HepG2 (cell line): ENCODE results near the gene UBE2O. TPM values are rescaled to one million over a fixed set of nuclear protein-coding genes. Genes with fewer than 3 reads are reported as not detected.

Source experiments
- ARNT ChIP-seq: fragments of 450-650 bp; IDR thresholded peaks from 2 replicates; pipeline ENCODE4 v1.6.1; 2017
- BRF2 ChIP-seq: sonication (generic); formaldehyde crosslinking; IDR thresholded peaks from 2 replicates; pipeline ENCODE4 v1.8.1; 2022; ENCODE audit warnings: mild to moderate bottlenecking, missing genetic modification reagents
- DR1 ChIP-seq: sonication (generic); formaldehyde crosslinking; IDR thresholded peaks from 2 replicates; pipeline ENCODE4 v1.8.0; 2021; ENCODE audit warnings: mild to moderate bottlenecking, missing genetic modification reagents, inconsistent platforms
- FOXC1 ChIP-seq: sonication (generic); formaldehyde crosslinking; IDR thresholded peaks from 2 replicates; pipeline ENCODE4 v1.8.0; 2022; ENCODE audit warnings: mild to moderate bottlenecking, missing genetic modification reagents, borderline replicate concordance
- FOXP1 ChIP-seq, 2 experiments: fragments of 450-650 bp in 1 of 2; IDR thresholded peaks; 2 replicates each; pipeline ENCODE4 v1.6.1; 2017 to 2018; ENCODE audit warnings: antibody characterized with exemption in 1 of 2
- PAXIP1 ChIP-seq: sonication (generic); formaldehyde crosslinking; conservative IDR thresholded peaks from 2 replicates; pipeline ENCODE4 v1.4.0; 2020; ENCODE audit warnings: mild to moderate bottlenecking, missing genetic modification reagents, moderate library complexity
- TCF7L2 ChIP-seq: IDR thresholded peaks from 2 replicates; pipeline ENCODE4 v1.6.1; 2011; ENCODE audit warnings: mild to moderate bottlenecking, low read depth, low read length, moderate library complexity
- ZNF337 ChIP-seq: sonication (generic); formaldehyde crosslinking; IDR thresholded peaks from 2 replicates; pipeline ENCODE4 v1.5.1; 2020; ENCODE audit warnings: missing genetic modification reagents, low read depth, mild to moderate bottlenecking, borderline replicate concordance
- ZNF350 ChIP-seq: sonication (generic); formaldehyde crosslinking; IDR thresholded peaks from 2 replicates; pipeline ENCODE4 v1.4.0; 2020; ENCODE audit warnings: mild to moderate bottlenecking, low read depth, missing genetic modification reagents, borderline replicate concordance
- ZNF431 ChIP-seq: sonication (generic); formaldehyde crosslinking; IDR thresholded peaks from 2 replicates; pipeline ENCODE4 v1.9.0; 2022; ENCODE audit warnings: missing genetic modification reagents, low read depth, mild to moderate bottlenecking, borderline replicate concordance
- ZNF556 ChIP-seq: sonication (generic); formaldehyde crosslinking; IDR thresholded peaks from 2 replicates; pipeline ENCODE4 v1.4.0; 2020; ENCODE audit warnings: mild to moderate bottlenecking, missing genetic modification reagents, borderline replicate concordance
- ZNF597 ChIP-seq: sonication (generic); formaldehyde crosslinking; IDR thresholded peaks from 2 replicates; pipeline ENCODE4 v1.5.0; 2020; ENCODE audit warnings: missing genetic modification reagents
- ZNF747 ChIP-seq: sonication (generic); formaldehyde crosslinking; IDR thresholded peaks from 2 replicates; pipeline ENCODE4 v1.8.1; 2023; ENCODE audit warnings: missing genetic modification reagents, mild to moderate bottlenecking, borderline replicate concordance
- ZNF841 ChIP-seq: sonication (generic); formaldehyde crosslinking; IDR thresholded peaks from 2 replicates; pipeline ENCODE4 v1.8.1; 2023; ENCODE audit warnings: missing genetic modification reagents, borderline replicate concordance
- ZSCAN21 ChIP-seq: sonication (generic); formaldehyde crosslinking; IDR thresholded peaks from 2 replicates; pipeline ENCODE4 v1.8.0; 2022; ENCODE audit warnings: mild to moderate bottlenecking, missing genetic modification reagents, moderate library complexity, borderline replicate concordance
- polyA plus RNA-seq, 8 experiments: library from polyadenylated mRNA; depleted of rRNA in 3 of 8; stranded (reverse) in 7 of 8; unstranded in 1 of 8; fragments of >200 nt; fragmentation: Illumina TruSeq in 4 of 8; extraction: Trizol in 4 of 8; gene quantifications; 2 replicates each; pipeline versions ENCODE4 v1.2.1 to v1.2.3, GENCODE V29; 2011 to 2016; ENCODE audit warnings: low read depth in 4 of 8, missing spikeins in 1 of 8, mixed read lengths in 1 of 8; ENCODE audit not compliant: insufficient read depth in 1 of 8
- total RNA-seq, 5 experiments: library from RNA; depleted of rRNA; stranded (reverse); fragments of >200 nt; fragmentation: Illumina TruSeq; extraction: Trizol; gene quantifications; 2 replicates each; pipeline ENCODE4 v1.2.3, GENCODE V29; 2016; ENCODE audit warnings: low read depth in 1 of 5
- TF ChIP-seq, protein P1 (sequence below): sonication (generic); formaldehyde crosslinking; IDR thresholded peaks from 2 replicates; pipeline ENCODE4 v1.5.1; 2020; ENCODE audit warnings: mild to moderate bottlenecking, missing genetic modification reagents, borderline replicate concordance
- TF ChIP-seq, protein P2 (sequence below): sonication (generic); formaldehyde crosslinking; IDR thresholded peaks from 2 replicates; pipeline ENCODE4 v1.4.0; 2020; ENCODE audit warnings: missing genetic modification reagents, borderline replicate concordance
- TF ChIP-seq, protein P3 (sequence below): sonication (generic); formaldehyde crosslinking; IDR thresholded peaks from 2 replicates; pipeline ENCODE4 v1.4.0; 2020; ENCODE audit warnings: low read depth, mild to moderate bottlenecking, missing genetic modification reagents

Gene UBE2O
- total and polyA plus RNA-seq, 2 of the 13 experiments (the other 11 are each of a cell fraction or from before 2014, with no cell fraction given): 21.5 to 23.5 TPM

- TF ChIP-seq, protein P1, sequence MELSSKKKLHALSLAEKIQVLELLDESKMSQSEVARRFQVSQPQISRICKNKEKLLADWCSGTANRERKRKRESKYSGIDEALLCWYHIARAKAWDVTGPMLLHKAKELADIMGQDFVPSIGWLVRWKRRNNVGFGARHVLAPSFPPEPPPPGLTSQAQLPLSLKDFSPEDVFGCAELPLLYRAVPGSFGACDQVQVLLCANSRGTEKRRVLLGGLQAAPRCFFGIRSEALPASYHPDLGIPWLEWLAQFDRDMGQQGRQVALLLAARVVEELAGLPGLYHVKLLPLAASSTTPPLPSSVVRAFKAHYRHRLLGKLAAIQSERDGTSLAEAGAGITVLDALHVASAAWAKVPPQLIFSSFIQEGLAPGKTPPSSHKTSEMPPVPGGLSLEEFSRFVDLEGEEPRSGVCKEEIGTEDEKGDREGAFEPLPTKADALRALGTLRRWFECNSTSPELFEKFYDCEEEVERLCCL (CRISPR knock-in tag): 0 out of 2 replicates have a peak, but pooled peaks have one; percentile 3
- TF ChIP-seq, protein P2, sequence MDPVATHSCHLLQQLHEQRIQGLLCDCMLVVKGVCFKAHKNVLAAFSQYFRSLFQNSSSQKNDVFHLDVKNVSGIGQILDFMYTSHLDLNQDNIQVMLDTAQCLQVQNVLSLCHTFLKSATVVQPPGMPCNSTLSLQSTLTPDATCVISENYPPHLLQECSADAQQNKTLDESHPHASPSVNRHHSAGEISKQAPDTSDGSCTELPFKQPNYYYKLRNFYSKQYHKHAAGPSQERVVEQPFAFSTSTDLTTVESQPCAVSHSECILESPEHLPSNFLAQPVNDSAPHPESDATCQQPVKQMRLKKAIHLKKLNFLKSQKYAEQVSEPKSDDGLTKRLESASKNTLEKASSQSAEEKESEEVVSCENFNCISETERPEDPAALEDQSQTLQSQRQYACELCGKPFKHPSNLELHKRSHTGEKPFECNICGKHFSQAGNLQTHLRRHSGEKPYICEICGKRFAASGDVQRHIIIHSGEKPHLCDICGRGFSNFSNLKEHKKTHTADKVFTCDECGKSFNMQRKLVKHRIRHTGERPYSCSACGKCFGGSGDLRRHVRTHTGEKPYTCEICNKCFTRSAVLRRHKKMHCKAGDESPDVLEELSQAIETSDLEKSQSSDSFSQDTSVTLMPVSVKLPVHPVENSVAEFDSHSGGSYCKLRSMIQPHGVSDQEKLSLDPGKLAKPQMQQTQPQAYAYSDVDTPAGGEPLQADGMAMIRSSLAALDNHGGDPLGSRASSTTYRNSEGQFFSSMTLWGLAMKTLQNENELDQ: no peak
- TF ChIP-seq FOXC1 (CRISPR knock-in tag) (no peak), ZNF841 (CRISPR knock-in tag) (no peak), PAXIP1 (CRISPR knock-in tag) (no peak), DR1 (no peak), TCF7L2 (no peak), FOXP1 (IDR thresholded peaks at IDR 0.05) (peak; percentile 44; the same call in 1 of the 2 replicates), FOXP1 (CRISPR knock-in tag; IDR thresholded peaks at IDR 0.05) (no peak), ZNF350 (no peak), ZNF597 (CRISPR knock-in tag) (no peak), ZNF337 (CRISPR knock-in tag) (no peak; the same call in 1 of the 2 replicates), ZNF431 (no peak), ZNF747 (CRISPR knock-in tag) (no peak), ZSCAN21 (CRISPR knock-in tag) (no peak), BRF2 (CRISPR knock-in tag) (0 out of 2 replicates have a peak, but pooled peaks have one; percentile 25), ZNF556 (CRISPR knock-in tag) (no peak), ARNT (no peak)
- TF ChIP-seq, protein P3, sequence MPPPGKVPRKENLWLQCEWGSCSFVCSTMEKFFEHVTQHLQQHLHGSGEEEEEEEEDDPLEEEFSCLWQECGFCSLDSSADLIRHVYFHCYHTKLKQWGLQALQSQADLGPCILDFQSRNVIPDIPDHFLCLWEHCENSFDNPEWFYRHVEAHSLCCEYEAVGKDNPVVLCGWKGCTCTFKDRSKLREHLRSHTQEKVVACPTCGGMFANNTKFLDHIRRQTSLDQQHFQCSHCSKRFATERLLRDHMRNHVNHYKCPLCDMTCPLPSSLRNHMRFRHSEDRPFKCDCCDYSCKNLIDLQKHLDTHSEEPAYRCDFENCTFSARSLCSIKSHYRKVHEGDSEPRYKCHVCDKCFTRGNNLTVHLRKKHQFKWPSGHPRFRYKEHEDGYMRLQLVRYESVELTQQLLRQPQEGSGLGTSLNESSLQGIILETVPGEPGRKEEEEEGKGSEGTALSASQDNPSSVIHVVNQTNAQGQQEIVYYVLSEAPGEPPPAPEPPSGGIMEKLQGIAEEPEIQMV (CRISPR knock-in tag): no peak
These were observed 98.6 kb downstream of the UBE2O start (continued) for GRCh38 chr17:76354317-76354729.
